HCT116 (cell line): ENCODE data around the gene ZNF683. TPM values are rescaled to one million over a fixed set of nuclear protein-coding genes. Genes with fewer than 3 reads are reported as not detected.

Experiments used
- ATAC-seq: fragments of 200-7000 bp; cut with Tn5 transposase; 2 replicates; pipeline ENCODE4 v1.9.1; 2020; ENCODE audit warnings: mild to moderate bottlenecking, moderate library complexity
- BruUV-seq: library from RNA; stranded (reverse); fragments of 400-500 nt; replicated peaks from 2 replicates; lab custom pipeline; 2021; lab: Mats Ljungman, UMichigan
- CTCF ChIA-PET: fragments of 300-600 bp; sonication (Branson Sonifier 250); formaldehyde crosslinking; loops from one replicate; lab custom pipeline; 2021; ENCODE audit warnings: antibody characterized with exemption; lab: Charles Lee
- POLR2A ChIA-PET: fragments of 300-600, 350-600 bp; sonication (Branson Sonifier 250); formaldehyde crosslinking; loops from one replicate; lab custom pipeline; 2021; ENCODE audit warnings: antibody characterized with exemption; lab: Charles Lee
- RAD21 ChIA-PET, 2 experiments: fragments of 300-600 bp; sonication (Branson Sonifier 250); formaldehyde crosslinking; loops; one replicate each; lab custom pipeline; 2023; ENCODE audit warnings: low total read pairs in 2 of 2; ENCODE audit not compliant: uncharacterized antibody in 2 of 2, unreplicated experiment in 2 of 2, low non-redundant PET in 1 of 2; lab: Charles Lee
- DNase-seq: peaks from one replicate; pipeline ENCODE4 v3.0.0-alpha.2; 2010; ENCODE audit warnings: low read depth, low spot score
- H2AFZ ChIP-seq: fragments of 200-600 bp; shearing (Covaris generic), sonication (generic); 2 replicates; pipeline ENCODE4 v1.6.1; 2017; ENCODE audit warnings: low read depth, mixed run types, mixed read lengths, antibody characterized with exemption, low read length; ENCODE audit not compliant: poor library complexity, severe bottlenecking
- H3K27ac ChIP-seq: 2 replicates; pipeline ENCODE4 v1.5.1; 2012; ENCODE audit warnings: low read depth, low read length
- H3K27me3 ChIP-seq: fragments of 200-600 bp; sonication (generic); 2 replicates; pipeline ENCODE4 v1.6.1; 2016; ENCODE audit warnings: mixed run types, low read length, mixed read lengths; ENCODE audit not compliant: insufficient read depth
- H3K36me3 ChIP-seq, 2 experiments: fragments of 200-500 bp in 1 of 2; fragments of 200-600 bp in 1 of 2; sonication (Bioruptor generic) in 1 of 2; sonication (generic) in 1 of 2; 2 replicates each; pipeline versions ENCODE4 v1.5.1 to v1.6.1; 2014 to 2016; ENCODE audit warnings: low read length in 2 of 2, inconsistent platforms in 1 of 2, mixed read lengths in 1 of 2, mixed run types in 1 of 2; ENCODE audit not compliant: insufficient read depth in 2 of 2, control insufficient read depth in 1 of 2
- H3K4me1 ChIP-seq, 2 experiments: fragments of 200-600 bp in 1 of 2; sonication (generic) in 1 of 2; 2 replicates each; pipeline versions ENCODE4 v1.5.1 to v1.6.1; 2012 to 2017; ENCODE audit warnings: low read length in 2 of 2, inconsistent platforms in 1 of 2, mild to moderate bottlenecking in 1 of 2, mixed read lengths in 1 of 2, mixed run types in 1 of 2, moderate library complexity in 1 of 2; ENCODE audit not compliant: insufficient read depth in 2 of 2, control insufficient read depth in 1 of 2
- H3K4me2 ChIP-seq: fragments of 200-600 bp; sonication (generic); 2 replicates; pipeline ENCODE4 v1.6.1; 2017; ENCODE audit warnings: mixed run types, low read length, mixed read lengths
- H3K4me3 ChIP-seq, 2 experiments: fragments of 200-600 bp in 1 of 2; sonication (generic) in 1 of 2; replicated peaks in 1 of 2; 2 replicates each; pipeline ENCODE4 v1.5.1; 2011 to 2016; ENCODE audit warnings: low read length in 2 of 2, control low read depth in 1 of 2, low read depth in 1 of 2, mild to moderate bottlenecking in 1 of 2, mixed read lengths in 1 of 2, mixed run types in 1 of 2
- H3K79me2 ChIP-seq: fragments of 200-600 bp; sonication (generic); 2 replicates; pipeline ENCODE4 v1.6.1; 2017; ENCODE audit warnings: mild to moderate bottlenecking, mixed run types, low read length, moderate library complexity, mixed read lengths; ENCODE audit not compliant: insufficient read depth
- H3K9ac ChIP-seq: fragments of 200-600 bp; sonication (generic); 2 replicates; pipeline ENCODE4 v1.6.1; 2016; ENCODE audit warnings: low read length, mixed read lengths
- H3K9me2 ChIP-seq: fragments of 200-600 bp; sonication (generic), shearing (Covaris generic); 2 replicates; pipeline ENCODE4 v1.6.1; 2017; ENCODE audit warnings: mixed run types, mild to moderate bottlenecking, moderate library complexity; ENCODE audit not compliant: insufficient read depth
- H3K9me3 ChIP-seq, 2 experiments: fragments of 200-500 bp in 1 of 2; fragments of 200-600 bp in 1 of 2; sonication (Bioruptor generic) in 1 of 2; sonication (generic) in 1 of 2; 2 replicates each; pipeline ENCODE4 v1.6.1; 2014 to 2017; ENCODE audit warnings: low read length in 2 of 2, mixed read lengths in 2 of 2, inconsistent platforms in 1 of 2, low read depth in 1 of 2, mild to moderate bottlenecking in 1 of 2, mixed run types in 1 of 2, moderate library complexity in 1 of 2; ENCODE audit not compliant: control insufficient read depth in 1 of 2, insufficient read depth in 1 of 2
- H4K20me1 ChIP-seq: fragments of 200-600 bp; sonication (generic), shearing (Covaris generic); 2 replicates; pipeline ENCODE4 v1.6.1; 2017; ENCODE audit warnings: mixed run types, mild to moderate bottlenecking, moderate library complexity; ENCODE audit not compliant: insufficient read depth
- CBX3 ChIP-seq: IDR thresholded peaks from 2 replicates; pipeline ENCODE4 v1.6.1; 2012; ENCODE audit warnings: low read depth
- CTCF ChIP-seq, 3 experiments: fragments of 200-600 bp in 1 of 3; sonication (generic) in 1 of 3; IDR thresholded peaks in 2 of 3; conservative IDR thresholded peaks in 1 of 3; 2 replicates each; pipeline ENCODE4 v1.5.1; 2012 to 2017; ENCODE audit warnings: low read depth in 2 of 3, low read length in 2 of 3, antibody characterized with exemption in 1 of 3, borderline replicate concordance in 1 of 3, control low read depth in 1 of 3, mild to moderate bottlenecking in 1 of 3, mixed read lengths in 1 of 3, mixed run types in 1 of 3, moderate library complexity in 1 of 3; ENCODE audit not compliant: insufficient read depth in 1 of 3
- ELF1 ChIP-seq: IDR thresholded peaks from 2 replicates; pipeline ENCODE4 v1.6.1; 2012; ENCODE audit warnings: low read depth, borderline replicate concordance
- MAX ChIP-seq: IDR thresholded peaks from 2 replicates; pipeline ENCODE4 v1.6.1; 2012
- RAD21 ChIP-seq: IDR thresholded peaks from 2 replicates; pipeline ENCODE4 v1.6.1; 2012; ENCODE audit warnings: low read depth, mild to moderate bottlenecking
- TCF7L2 ChIP-seq: IDR thresholded peaks from 2 replicates; pipeline ENCODE4 v1.7.0; 2011; ENCODE audit warnings: borderline replicate concordance, inconsistent platforms; ENCODE audit not compliant: insufficient read depth, insufficient read length; ENCODE audit errors: extremely low read depth
- YY1 ChIP-seq: IDR thresholded peaks from 2 replicates; pipeline ENCODE4 v1.6.1; 2011; ENCODE audit warnings: low read length, low read depth, moderate library complexity, mild to moderate bottlenecking; ENCODE audit not compliant: insufficient replicate concordance; ENCODE audit errors: extremely low read depth
- ZBTB33 ChIP-seq: IDR thresholded peaks from 2 replicates; pipeline ENCODE4 v1.6.1; 2011; ENCODE audit warnings: mild to moderate bottlenecking, low read length, moderate library complexity; ENCODE audit not compliant: insufficient replicate concordance; ENCODE audit errors: extremely low read depth
- intact Hi-C: fragments of 100-400 bp; cut with micrococcal nuclease; formaldehyde crosslinking; loops from 2 replicates; pipeline ENCODE4 v1.10.0; 2022
- total RNA-seq: library from RNA; stranded (reverse); gene quantifications from one replicate; pipeline ENCODE4 v1.2.1, GENCODE V29; 2021; ENCODE audit not compliant: unreplicated experiment

ZNF683 gene
- total RNA-seq, 1 experiment from 2014 or later = not detected

GRCh38 chr1:26391450-26391849 is 18.9 kb upstream of the ZNF683 start:
- BruUV-seq = no TSS peak
- H3K27me3 ChIP-seq = peaks cover 14% of the 10 kb centered on the region; the same call in 1 of the 2 replicates
- TF ChIP-seq TCF7L2 = no peak
- TF ChIP-seq ZBTB33 = no peak
- TF ChIP-seq RAD21 = peak; percentile 99
- peak; percentile 90 to 92 (median 91) for TF ChIP-seq CTCF (IDR thresholded peaks at IDR 0.05 in 2 of 3, conservative IDR thresholded peaks at IDR 0.05 in 1 of 3; ENCODE audit: borderline replicate concordance in 1 of 3, insufficient read depth in 1 of 3, low read depth in 2 of 3, low read length in 2 of 3)
- TF ChIP-seq CBX3 = peak; percentile 28; the same call in 1 of the 2 replicates
- peak; percentile 35; the same call in 1 of the 2 replicates for TF ChIP-seq MAX
- peak; percentile 39 for TF ChIP-seq YY1
- TF ChIP-seq ELF1 = no peak
- TF ChIP-seq, all 23 proteins: peak for 5
- POLR2A ChIA-PET = interaction anchor here (1.5 kb wide), 1 partner anchor 13 kb away, joined by 6 read pairs; no protein-coding TSS in a partner anchor
- H4K20me1 ChIP-seq = no peaks in the 10 kb centered on the region
- peak overlapping the region; percentile 11; the same call in 1 of the 2 replicates for H3K4me2 ChIP-seq
- no peak overlapping the region for H3K9ac ChIP-seq
- RAD21 ChIA-PET = interaction anchor here (0.6 to 1.3 kb wide), 6 partner anchors 106 to 355 kb away, joined by 3 to 11 read pairs (median 4); no protein-coding TSS in a partner anchor
- DNase-seq (peak; percentile 64), ATAC-seq (peak; percentile 75)
- H3K9me2 ChIP-seq = no peaks in the 10 kb centered on the region
- peak overlapping the region; percentile 83 for H2AFZ ChIP-seq
- no peak overlapping the region for H3K27ac ChIP-seq
- intact Hi-C loops = loop anchor here (1.0 to 5.0 kb wide), 8 partner anchors 70 to 354 kb away; partner anchors contain the start of genes C1orf232, PDIK1L and ZNF593
- CTCF ChIA-PET = interaction anchor here (0.6 to 1.9 kb wide), 18 partner anchors 10 to 554 kb away, joined by 3 to 34 read pairs (median 3); partner anchors contain the start of genes PDIK1L and ZNF593
- H3K36me3 ChIP-seq = no peaks in the 10 kb centered on the region
- H3K4me3 ChIP-seq = no peak overlapping the region
- no peaks in the 10 kb centered on the region for H3K9me3 ChIP-seq
- H3K4me1 ChIP-seq = peaks cover 17 to 23% of the 10 kb centered on the region in 2 experiments
- no peaks in the 10 kb centered on the region for H3K79me2 ChIP-seq
